ENCODE results near the gene EMC6. TPM values are rescaled to one million over a fixed set of nuclear protein-coding genes. Genes with fewer than 3 reads are reported as not detected.

The EMC6 gene
- total and polyA plus RNA-seq, 2 of the 13 experiments (the other 11 are each of a cell fraction or from before 2014, with no cell fraction given): 45.1 to 47.7 TPM

- TF ChIP-seq ZNF703 (CRISPR knock-in tag; IDR thresholded peaks at IDR 0.05; ENCODE audit: borderline replicate concordance) (no peak; the same call in 1 of the 2 replicates), RERE (CRISPR knock-in tag; IDR thresholded peaks at IDR 0.05; ENCODE audit: low read depth) (no peak), ARID3A (IDR thresholded peaks at IDR 0.05; ENCODE audit: low read depth, low read length) (no peak), SSRP1 (CRISPR knock-in tag; IDR thresholded peaks at IDR 0.05) (no peak), ZBTB46 (CRISPR knock-in tag; IDR thresholded peaks at IDR 0.05; ENCODE audit: borderline replicate concordance) (no peak), MYPOP (CRISPR knock-in tag; IDR thresholded peaks at IDR 0.05) (no peak), ZNF263 (CRISPR knock-in tag; IDR thresholded peaks at IDR 0.05) (peak; percentile 73), FUBP1 (CRISPR knock-in tag; IDR thresholded peaks at IDR 0.05; ENCODE audit: borderline replicate concordance) (no peak), ESRRA (CRISPR knock-in tag; IDR thresholded peaks at IDR 0.05; ENCODE audit: low read depth) (no peak), ATRX (CRISPR knock-in tag; IDR thresholded peaks at IDR 0.05; ENCODE audit: borderline replicate concordance) (no peak), SPEN (CRISPR knock-in tag; IDR thresholded peaks at IDR 0.05; ENCODE audit: low read depth) (no peak; the same call in 1 of the 2 replicates), POLR2G (IDR thresholded peaks at IDR 0.05; ENCODE audit: low read depth, low read length) (no peak), KMT2B (CRISPR knock-in tag; IDR thresholded peaks at IDR 0.05) (no peak)
Observed at GRCh38 chr17:3636908-3637373, 31.7 kb upstream of the EMC6 start (continued).

All from HepG2 (cell line).